ENCODE data around the gene CYP4F3.

- TF ChIP-seq CTCF (IDR thresholded peaks at IDR 0.05) (no peak), EP300 (IDR thresholded peaks at IDR 0.05) (no peak)
Measured at GRCh38 chr19:15644066-15644741, 3.5 kb downstream of the CYP4F3 start.

Data from esophagus muscularis mucosa (tissue), 3 donors.